DND-41 (cell line): ENCODE results near the gene IGSF6.
A peak's percentile ranks its signal among the peaks of the same experiment; 100 is the strongest.
"Not testable (repeated sequence)": the region's sequence is repeated elsewhere in the genome, so short reads cannot be mapped to it uniquely, and the experiment has no call there.

Experiments used
- ATAC-seq: fragments of 200-7000 bp; cut with Tn5 transposase; 3 replicates; pipeline ENCODE4 v1.9.1; 2021; ENCODE audit warnings: low read depth; ENCODE audit not compliant: insufficient read depth
- DNase-seq: peaks from one replicate; pipeline ENCODE4 v3.0.0-alpha.2; 2020
- H2AFZ ChIP-seq: 2 replicates; pipeline ENCODE4 v1.6.0; 2012; ENCODE audit warnings: low read depth, low read length
- H3K27ac ChIP-seq: 2 replicates; pipeline ENCODE4 v1.5.1; 2012; ENCODE audit warnings: low read length, inconsistent platforms
- H3K27me3 ChIP-seq: fragments of 200-600 bp; sonication (generic); 2 replicates; pipeline ENCODE4 v1.6.0; 2012; ENCODE audit warnings: low read length, mild to moderate bottlenecking, inconsistent platforms; ENCODE audit not compliant: insufficient read depth, poor library complexity
- H3K36me3 ChIP-seq: 2 replicates; pipeline ENCODE4 v1.5.1; 2012; ENCODE audit warnings: low read length, inconsistent platforms; ENCODE audit not compliant: insufficient read depth
- H3K4me1 ChIP-seq: 2 replicates; pipeline ENCODE4 v1.5.1; 2012; ENCODE audit warnings: mild to moderate bottlenecking, low read length; ENCODE audit not compliant: insufficient read depth
- H3K4me2 ChIP-seq: 2 replicates; pipeline ENCODE4 v1.6.0; 2012; ENCODE audit warnings: mild to moderate bottlenecking, moderate library complexity, low read length, inconsistent platforms; ENCODE audit not compliant: insufficient read depth
- H3K4me3 ChIP-seq, 2 experiments: fragments of 200-600 bp in 1 of 2; shearing (Covaris generic) in 1 of 2; 2 replicates each; pipeline ENCODE4 v1.5.1; 2012 to 2016; ENCODE audit warnings: inconsistent platforms in 2 of 2, low read length in 2 of 2, mild to moderate bottlenecking in 2 of 2, low read depth in 1 of 2, moderate library complexity in 1 of 2
- H3K79me2 ChIP-seq: 2 replicates; pipeline ENCODE4 v1.6.0; 2012; ENCODE audit warnings: low read length, inconsistent platforms; ENCODE audit not compliant: insufficient read depth
- H3K9ac ChIP-seq: 2 replicates; pipeline ENCODE4 v1.6.0; 2012; ENCODE audit warnings: low read depth, mild to moderate bottlenecking, inconsistent platforms, low read length, moderate library complexity
- H3K9me3 ChIP-seq: 2 replicates; pipeline ENCODE4 v1.5.1; 2012; ENCODE audit warnings: low read length, moderate library complexity, mild to moderate bottlenecking, inconsistent platforms; ENCODE audit not compliant: insufficient read depth, severe bottlenecking
- H4K20me1 ChIP-seq: 2 replicates; pipeline ENCODE4 v1.6.0; 2012; ENCODE audit warnings: low read length; ENCODE audit not compliant: insufficient read depth
- EZH2 ChIP-seq: IDR thresholded peaks from 3 replicates; pipeline ENCODE4 v1.6.1; 2012; ENCODE audit warnings: borderline replicate concordance, low read depth, mild to moderate bottlenecking, moderate library complexity, low read length, inconsistent platforms; ENCODE audit not compliant: severe bottlenecking
- TF ChIP-seq, protein P1 (sequence below): IDR thresholded peaks from 2 replicates; pipeline ENCODE4 v1.5.1; 2012; ENCODE audit warnings: borderline replicate concordance, low read length, moderate library complexity, mild to moderate bottlenecking; ENCODE audit not compliant: poor library complexity, severe bottlenecking; ENCODE audit errors: extremely low read depth

The IGSF6 gene

DNA sequence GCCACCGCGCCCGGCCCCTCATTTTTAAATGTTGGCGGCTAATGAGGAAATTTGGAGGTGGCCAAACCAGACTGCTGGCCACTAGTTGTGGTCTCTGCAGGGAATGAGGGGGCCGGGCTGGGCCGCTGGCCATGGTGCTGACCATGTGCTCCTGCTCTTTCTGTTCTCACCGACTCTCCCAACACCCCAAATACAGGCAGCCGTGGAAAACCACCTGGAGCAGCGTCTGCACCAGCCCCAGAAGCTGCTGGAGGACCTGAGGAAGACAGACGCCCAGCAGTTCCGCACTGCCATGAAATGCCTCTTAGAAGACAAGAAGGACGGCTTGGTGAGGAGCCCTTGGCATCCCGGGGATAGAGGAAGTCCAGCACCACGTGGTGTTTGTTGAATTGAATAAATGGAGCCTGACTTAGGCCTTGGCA is 32.6 kb upstream of the IGSF6 start:
- Histone ChIP-seq H3K9ac (no peak overlapping the region), H3K4me3 (no peak overlapping the region), H2AFZ (no peak overlapping the region), H3K4me1 (no peaks in the 10 kb centered on the region), H3K4me2 (no peak overlapping the region), H3K27me3 (no peaks in the 10 kb centered on the region), H4K20me1 (no peaks in the 10 kb centered on the region), H3K9me3 (no peaks in the 10 kb centered on the region), H3K79me2 (no peaks in the 10 kb centered on the region), H3K36me3 (no peaks in the 10 kb centered on the region), H3K27ac (no peak overlapping the region)
- ATAC-seq (no peak), DNase-seq (no peak)
- TF ChIP-seq, protein P1, sequence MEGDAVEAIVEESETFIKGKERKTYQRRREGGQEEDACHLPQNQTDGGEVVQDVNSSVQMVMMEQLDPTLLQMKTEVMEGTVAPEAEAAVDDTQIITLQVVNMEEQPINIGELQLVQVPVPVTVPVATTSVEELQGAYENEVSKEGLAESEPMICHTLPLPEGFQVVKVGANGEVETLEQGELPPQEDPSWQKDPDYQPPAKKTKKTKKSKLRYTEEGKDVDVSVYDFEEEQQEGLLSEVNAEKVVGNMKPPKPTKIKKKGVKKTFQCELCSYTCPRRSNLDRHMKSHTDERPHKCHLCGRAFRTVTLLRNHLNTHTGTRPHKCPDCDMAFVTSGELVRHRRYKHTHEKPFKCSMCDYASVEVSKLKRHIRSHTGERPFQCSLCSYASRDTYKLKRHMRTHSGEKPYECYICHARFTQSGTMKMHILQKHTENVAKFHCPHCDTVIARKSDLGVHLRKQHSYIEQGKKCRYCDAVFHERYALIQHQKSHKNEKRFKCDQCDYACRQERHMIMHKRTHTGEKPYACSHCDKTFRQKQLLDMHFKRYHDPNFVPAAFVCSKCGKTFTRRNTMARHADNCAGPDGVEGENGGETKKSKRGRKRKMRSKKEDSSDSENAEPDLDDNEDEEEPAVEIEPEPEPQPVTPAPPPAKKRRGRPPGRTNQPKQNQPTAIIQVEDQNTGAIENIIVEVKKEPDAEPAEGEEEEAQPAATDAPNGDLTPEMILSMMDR: no peak
- TF ChIP-seq EZH2: no peak

GRCh38 chr16:21684199-21684598 is 31.8 kb upstream of the IGSF6 start:
- Histone ChIP-seq H3K9ac (no peak overlapping the region), H3K79me2 (no peaks in the 10 kb centered on the region), H3K4me3 (no peak overlapping the region), H3K36me3 (no peaks in the 10 kb centered on the region), H3K27ac (no peak overlapping the region), H3K4me2 (no peak overlapping the region), H4K20me1 (no peaks in the 10 kb centered on the region), H2AFZ (no peak overlapping the region), H3K27me3 (no peaks in the 10 kb centered on the region), H3K4me1 (no peaks in the 10 kb centered on the region), H3K9me3 (no peaks in the 10 kb centered on the region)
- DNase-seq (peak; percentile 27), ATAC-seq (no peak)
- TF ChIP-seq, protein P1: peak; percentile 73
- TF ChIP-seq EZH2: no peak

DNA sequence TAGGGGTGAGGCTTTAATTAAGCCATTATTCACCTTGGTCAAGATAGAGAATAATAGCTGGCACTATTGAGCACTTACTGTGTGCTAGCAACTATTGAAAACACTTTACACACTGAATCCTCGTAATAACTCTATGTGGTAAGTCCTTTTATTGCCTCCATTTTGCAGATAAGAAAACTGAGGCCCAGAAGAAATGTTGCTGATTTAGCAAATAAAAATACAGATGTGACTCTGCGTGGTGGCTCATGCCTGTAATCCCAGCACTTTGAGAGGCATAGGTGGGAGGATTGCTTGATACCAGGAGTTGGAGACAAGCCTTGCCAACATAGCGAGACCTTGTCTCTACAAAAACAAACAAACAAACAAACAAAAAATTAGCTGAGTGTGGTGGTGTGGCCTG is 30.8 kb upstream of the IGSF6 start:
- Histone ChIP-seq H2AFZ (no peak overlapping the region; the same call in 1 of the 2 replicates), H3K4me3 (no peak overlapping the region), H4K20me1 (no peaks in the 10 kb centered on the region), H3K4me1 (no peaks in the 10 kb centered on the region), H3K27me3 (no peaks in the 10 kb centered on the region), H3K27ac (no peak overlapping the region), H3K4me2 (no peak overlapping the region), H3K36me3 (no peaks in the 10 kb centered on the region), H3K79me2 (no peaks in the 10 kb centered on the region), H3K9me3 (no peaks in the 10 kb centered on the region), H3K9ac (no peak overlapping the region)
- no peak for TF ChIP-seq EZH2
- TF ChIP-seq, protein P1: no peak
- ATAC-seq (no peak), DNase-seq (no peak)

DNA sequence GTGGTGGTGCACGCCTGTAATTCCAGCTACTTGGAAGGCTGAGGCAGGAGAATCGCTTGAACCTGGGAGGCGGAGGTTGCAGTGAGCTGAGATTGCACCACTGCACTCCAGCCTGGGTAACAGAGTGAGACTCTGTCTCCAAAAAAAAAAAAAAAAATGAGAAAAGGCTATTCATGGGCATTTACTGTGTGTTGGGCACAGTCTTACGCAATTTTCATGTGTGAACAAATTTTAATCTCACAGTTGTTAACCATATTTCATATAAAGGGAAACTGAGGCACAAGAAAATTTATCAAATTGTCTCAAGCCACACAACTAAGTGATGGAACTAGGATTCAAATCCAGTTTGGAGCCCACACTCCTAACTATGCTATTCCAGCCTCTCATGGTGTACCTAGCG is 28.3 kb upstream of the IGSF6 start:
- H4K20me1 ChIP-seq, H3K9me3 ChIP-seq, H3K79me2 ChIP-seq, H3K4me1 ChIP-seq, DNase-seq, ATAC-seq, H3K36me3 ChIP-seq, H3K4me3 ChIP-seq, H3K27ac ChIP-seq, H2AFZ ChIP-seq, H3K4me2 ChIP-seq, H3K27me3 ChIP-seq, H3K9ac ChIP-seq: not testable (repeated sequence)

DNA sequence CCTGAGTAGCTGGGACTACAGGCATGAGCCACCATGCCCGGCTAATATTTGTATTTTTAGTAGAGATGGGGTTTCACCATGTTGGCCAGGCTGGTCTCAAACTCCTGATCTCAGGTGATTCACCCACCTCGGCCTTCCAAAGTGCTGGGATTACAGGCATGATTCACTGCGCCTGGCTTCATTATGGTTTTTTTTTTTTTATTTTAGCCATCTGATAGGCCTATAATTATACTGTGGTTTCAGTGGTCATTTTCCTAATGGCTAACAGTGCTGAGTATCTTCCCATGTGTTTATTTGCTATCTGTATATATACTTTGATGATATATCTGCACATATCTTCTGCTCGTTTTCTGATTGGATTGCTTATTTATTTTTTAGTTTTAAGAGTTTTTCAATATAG is 22.0 kb upstream of the IGSF6 start:
- DNase-seq, ATAC-seq, H3K4me1 ChIP-seq, H3K9me3 ChIP-seq, H3K27ac ChIP-seq, H3K79me2 ChIP-seq, H2AFZ ChIP-seq, H4K20me1 ChIP-seq, H3K4me2 ChIP-seq, H3K9ac ChIP-seq, H3K4me3 ChIP-seq, H3K27me3 ChIP-seq, H3K36me3 ChIP-seq: not testable (repeated sequence)
